Progenitor cell of endocrine pancreas (in vitro differentiated cells): ENCODE data around the gene BICDL1. TPM values are rescaled to one million over a fixed set of nuclear protein-coding genes. Genes with fewer than 3 reads are reported as not detected.
"Not testable (repeated sequence)": the region's sequence is repeated elsewhere in the genome, so short reads cannot be mapped to it uniquely, and the experiment has no call there.

Experiments
- DNase-seq: peaks from one replicate; pipeline ENCODE4 v3.0.0; 2021; ENCODE audit warnings: low spot score; ENCODE audit not compliant: unreplicated experiment
- H3K27ac Mint-ChIP-seq: 2 replicates; pipeline ENCODE4 v1.8.0; 2021; ENCODE audit warnings: mild to moderate bottlenecking, moderate library complexity, mixed read lengths
- H3K27me3 Mint-ChIP-seq: 2 replicates; pipeline ENCODE4 v1.8.0; 2021; ENCODE audit warnings: mixed read lengths
- H3K36me3 Mint-ChIP-seq: 2 replicates; pipeline ENCODE4 v1.8.0; 2022; ENCODE audit warnings: mixed read lengths; ENCODE audit not compliant: insufficient read depth
- H3K4me1 Mint-ChIP-seq: 2 replicates; pipeline ENCODE4 v1.8.0; 2021; ENCODE audit warnings: low read depth, mixed read lengths
- H3K4me3 Mint-ChIP-seq: 2 replicates; pipeline ENCODE4 v1.8.0; 2021; ENCODE audit warnings: low read depth, mild to moderate bottlenecking, moderate library complexity, mixed read lengths
- H3K9me3 Mint-ChIP-seq: 2 replicates; pipeline ENCODE4 v1.8.0; 2021; ENCODE audit warnings: low read depth, mixed read lengths
- CTCF ChIP-seq: fragments of 200-600 bp; sonication (generic); IDR thresholded peaks from one replicate; pipeline ENCODE4 v1.5.0; 2021; ENCODE audit warnings: antibody characterized with exemption, mild to moderate bottlenecking; ENCODE audit not compliant: unreplicated experiment
- total RNA-seq: library from RNA; stranded (reverse); gene quantifications from 2 replicates; pipeline ENCODE4 v1.2.1, GENCODE V29; 2021

The BICDL1 gene
- total RNA-seq, 1 donor from 2014 or later = 11.1 TPM

- DNase-seq = no peak
- no peaks in the 10 kb centered on the region for H3K36me3 Mint-ChIP-seq
- peaks cover 3% of the 10 kb centered on the region for H3K4me1 Mint-ChIP-seq
- no peaks in the 10 kb centered on the region for H3K27me3 Mint-ChIP-seq
- no peak for TF ChIP-seq CTCF
- H3K9me3 Mint-ChIP-seq = no peaks in the 10 kb centered on the region
- H3K27ac Mint-ChIP-seq = no peak overlapping the region
- no peak overlapping the region for H3K4me3 Mint-ChIP-seq
Observed at GRCh38 chr12:120015313-120015712, 26.3 kb downstream of the BICDL1 start.

DNA sequence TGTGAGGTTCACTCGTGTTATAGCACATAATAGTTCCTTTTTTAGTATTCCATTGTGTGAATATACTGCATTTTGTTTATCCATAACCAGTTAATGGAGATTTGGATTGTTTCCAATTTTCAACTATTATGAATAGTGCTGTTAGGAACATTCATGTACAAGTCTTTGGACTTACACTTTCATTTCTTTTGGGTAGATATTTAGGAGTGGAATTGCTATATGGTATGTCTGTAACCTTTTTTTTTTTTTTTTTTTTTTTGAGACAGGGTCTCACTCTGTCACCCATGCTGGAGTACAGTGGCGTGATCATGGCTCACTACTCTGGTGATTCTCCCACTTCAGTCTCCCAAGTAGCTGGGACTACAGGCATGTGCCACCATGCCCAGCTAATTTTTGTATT, 27.2 kb downstream of the BICDL1 start:
- not testable (repeated sequence) for DNase-seq, H3K27ac Mint-ChIP-seq, H3K4me3 Mint-ChIP-seq, H3K4me1 Mint-ChIP-seq, H3K9me3 Mint-ChIP-seq, H3K27me3 Mint-ChIP-seq, H3K36me3 Mint-ChIP-seq

GRCh38 chr12:120019197-120019596, 30.2 kb downstream of the BICDL1 start:
- H3K9me3 Mint-ChIP-seq = no peaks in the 10 kb centered on the region
- H3K4me3 Mint-ChIP-seq = no peak overlapping the region
- no peaks in the 10 kb centered on the region for H3K4me1 Mint-ChIP-seq
- no peaks in the 10 kb centered on the region for H3K27me3 Mint-ChIP-seq
- no peaks in the 10 kb centered on the region for H3K36me3 Mint-ChIP-seq
- no peak for TF ChIP-seq CTCF
- H3K27ac Mint-ChIP-seq = no peak overlapping the region
- DNase-seq = no peak

- H3K9me3 Mint-ChIP-seq = no peaks in the 10 kb centered on the region
- no peaks in the 10 kb centered on the region for H3K27me3 Mint-ChIP-seq
- no peak overlapping the region for H3K27ac Mint-ChIP-seq
- no peak for DNase-seq
- no peak overlapping the region for H3K4me3 Mint-ChIP-seq
- H3K4me1 Mint-ChIP-seq = no peaks in the 10 kb centered on the region
- no peak for TF ChIP-seq CTCF
- H3K36me3 Mint-ChIP-seq = no peaks in the 10 kb centered on the region
Observed at GRCh38 chr12:120019938-120020337, 30.9 kb downstream of the BICDL1 start.

GRCh38 chr12:120024193-120024592, 35.2 kb downstream of the BICDL1 start:
- H3K9me3 Mint-ChIP-seq = no peaks in the 10 kb centered on the region
- no peaks in the 10 kb centered on the region for H3K4me1 Mint-ChIP-seq
- H3K4me3 Mint-ChIP-seq = no peak overlapping the region
- no peak overlapping the region for H3K27ac Mint-ChIP-seq
- DNase-seq = no peak
- no peak for TF ChIP-seq CTCF
- no peaks in the 10 kb centered on the region for H3K36me3 Mint-ChIP-seq
- no peaks in the 10 kb centered on the region for H3K27me3 Mint-ChIP-seq

- H3K4me1 Mint-ChIP-seq = no peaks in the 10 kb centered on the region
- H3K27ac Mint-ChIP-seq = no peak overlapping the region
- no peaks in the 10 kb centered on the region for H3K36me3 Mint-ChIP-seq
- no peak for DNase-seq
- H3K4me3 Mint-ChIP-seq = no peak overlapping the region
- H3K9me3 Mint-ChIP-seq = no peaks in the 10 kb centered on the region
- H3K27me3 Mint-ChIP-seq = no peaks in the 10 kb centered on the region
- TF ChIP-seq CTCF = no peak
Observed at GRCh38 chr12:120025640-120026039, 36.6 kb downstream of the BICDL1 start.
